ENCODE data around the gene CFAP69.

Gene CFAP69, protein sequence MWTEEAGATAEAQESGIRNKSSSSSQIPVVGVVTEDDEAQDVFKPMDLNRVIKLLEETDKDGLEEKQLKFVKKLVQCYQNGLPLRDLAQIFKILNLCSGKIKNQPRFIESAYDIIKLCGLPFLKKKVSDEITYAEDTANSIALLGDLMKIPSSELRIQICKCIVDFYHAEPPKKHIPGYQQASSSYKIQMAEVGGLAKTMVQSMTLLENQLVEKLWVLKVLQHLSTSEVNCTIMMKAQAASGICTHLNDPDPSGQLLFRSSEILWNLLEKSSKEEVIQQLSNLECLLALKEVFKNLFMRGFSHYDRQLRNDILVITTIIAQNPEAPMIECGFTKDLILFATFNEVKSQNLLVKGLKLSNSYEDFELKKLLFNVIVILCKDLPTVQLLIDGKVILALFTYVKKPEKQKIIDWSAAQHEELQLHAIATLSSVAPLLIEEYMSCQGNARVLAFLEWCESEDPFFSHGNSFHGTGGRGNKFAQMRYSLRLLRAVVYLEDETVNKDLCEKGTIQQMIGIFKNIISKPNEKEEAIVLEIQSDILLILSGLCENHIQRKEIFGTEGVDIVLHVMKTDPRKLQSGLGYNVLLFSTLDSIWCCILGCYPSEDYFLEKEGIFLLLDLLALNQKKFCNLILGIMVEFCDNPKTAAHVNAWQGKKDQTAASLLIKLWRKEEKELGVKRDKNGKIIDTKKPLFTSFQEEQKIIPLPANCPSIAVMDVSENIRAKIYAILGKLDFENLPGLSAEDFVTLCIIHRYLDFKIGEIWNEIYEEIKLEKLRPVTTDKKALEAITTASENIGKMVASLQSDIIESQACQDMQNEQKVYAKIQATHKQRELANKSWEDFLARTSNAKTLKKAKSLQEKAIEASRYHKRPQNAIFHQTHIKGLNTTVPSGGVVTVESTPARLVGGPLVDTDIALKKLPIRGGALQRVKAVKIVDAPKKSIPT

DNA sequence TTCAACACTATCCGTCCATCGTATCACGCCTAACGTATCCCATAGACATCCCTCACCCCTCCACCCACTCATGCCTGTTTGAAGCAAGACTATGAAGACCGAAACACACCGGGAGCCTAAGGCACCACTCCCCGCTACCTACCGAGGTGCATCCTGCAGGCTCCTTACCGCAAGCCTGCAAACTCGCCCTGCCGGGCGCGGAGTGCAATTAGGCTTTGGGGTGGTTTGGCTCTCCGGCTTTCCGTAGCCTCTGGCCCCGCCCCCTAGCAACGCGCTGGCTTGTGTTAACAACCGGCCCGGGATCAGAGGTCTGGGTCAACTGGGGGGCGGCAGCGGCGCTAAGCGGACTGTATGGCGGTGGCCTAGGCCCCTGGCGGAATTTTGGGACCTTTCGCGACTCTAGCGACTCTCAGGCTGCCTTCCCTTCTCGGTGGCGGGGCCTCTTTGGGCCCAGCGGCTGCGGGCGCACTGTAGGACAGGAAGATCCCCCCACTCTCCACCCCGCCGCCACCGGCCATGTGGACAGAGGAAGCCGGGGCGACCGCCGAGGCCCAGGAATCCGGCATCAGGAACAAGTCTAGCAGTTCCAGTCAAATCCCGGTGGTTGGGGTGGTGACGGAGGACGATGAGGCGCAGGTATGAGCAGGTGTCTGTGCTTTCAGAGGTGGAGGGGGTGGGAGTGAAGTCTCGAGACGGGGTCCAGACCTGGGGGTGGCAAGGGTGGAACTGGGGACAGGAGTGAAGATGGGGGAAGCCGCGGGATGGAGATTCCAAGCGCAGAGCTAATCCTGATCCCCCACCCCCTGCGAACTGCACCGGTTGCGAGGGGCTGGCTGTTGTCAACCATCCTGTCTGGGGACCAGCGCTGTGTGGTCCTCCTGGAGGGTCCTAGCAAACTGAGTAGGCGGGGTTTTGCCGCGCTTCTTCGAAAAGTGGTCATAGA, at the start of gene CFAP69:
Gene CFAP69 (plus strand): TSS at position 266 of the 943 bp plus-strand sequence. CDS start 251 bp downstream, at position 517.
- peak; percentile 86 for DNase-seq (ENCODE audit: low read depth)
- peak within 1 kb of the TSS; percentile 93 for H3K4me3 ChIP-seq (ENCODE audit: low read depth, low read length)
- TF ChIP-seq, protein P1, sequence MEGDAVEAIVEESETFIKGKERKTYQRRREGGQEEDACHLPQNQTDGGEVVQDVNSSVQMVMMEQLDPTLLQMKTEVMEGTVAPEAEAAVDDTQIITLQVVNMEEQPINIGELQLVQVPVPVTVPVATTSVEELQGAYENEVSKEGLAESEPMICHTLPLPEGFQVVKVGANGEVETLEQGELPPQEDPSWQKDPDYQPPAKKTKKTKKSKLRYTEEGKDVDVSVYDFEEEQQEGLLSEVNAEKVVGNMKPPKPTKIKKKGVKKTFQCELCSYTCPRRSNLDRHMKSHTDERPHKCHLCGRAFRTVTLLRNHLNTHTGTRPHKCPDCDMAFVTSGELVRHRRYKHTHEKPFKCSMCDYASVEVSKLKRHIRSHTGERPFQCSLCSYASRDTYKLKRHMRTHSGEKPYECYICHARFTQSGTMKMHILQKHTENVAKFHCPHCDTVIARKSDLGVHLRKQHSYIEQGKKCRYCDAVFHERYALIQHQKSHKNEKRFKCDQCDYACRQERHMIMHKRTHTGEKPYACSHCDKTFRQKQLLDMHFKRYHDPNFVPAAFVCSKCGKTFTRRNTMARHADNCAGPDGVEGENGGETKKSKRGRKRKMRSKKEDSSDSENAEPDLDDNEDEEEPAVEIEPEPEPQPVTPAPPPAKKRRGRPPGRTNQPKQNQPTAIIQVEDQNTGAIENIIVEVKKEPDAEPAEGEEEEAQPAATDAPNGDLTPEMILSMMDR (conservative IDR thresholded peaks at IDR 0.05; ENCODE audit: low read depth, low read length), result peak; percentile 58

DNA sequence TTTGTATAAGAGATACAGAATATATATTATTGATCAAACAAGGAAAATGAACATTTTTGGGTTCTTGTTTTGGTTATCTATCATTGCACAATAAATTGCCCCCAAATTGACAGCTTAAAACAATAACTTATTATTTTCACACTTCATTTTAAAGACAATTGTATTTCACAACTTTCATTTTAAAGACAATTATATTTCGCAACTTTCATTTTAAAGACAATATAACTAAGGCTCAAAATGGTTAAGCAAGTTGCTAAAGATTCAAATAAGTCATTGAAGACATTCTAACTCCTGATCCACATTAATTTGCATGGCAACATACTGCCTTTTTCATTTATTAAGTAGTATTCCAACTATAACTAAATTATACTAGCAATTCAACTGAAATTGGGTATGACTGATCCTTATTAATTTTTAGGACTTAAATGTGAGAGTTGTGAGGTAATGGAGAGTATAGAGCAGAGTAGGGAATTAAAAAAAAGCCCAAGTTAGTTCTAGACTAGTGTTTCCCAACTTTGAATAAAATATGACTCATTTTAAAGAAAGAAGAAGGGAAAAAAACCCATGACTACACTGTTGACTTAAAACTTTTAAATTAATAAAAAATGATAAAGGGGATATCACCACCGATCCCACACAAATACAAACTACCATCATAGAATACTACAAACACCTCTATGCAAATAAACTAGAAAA, 43.3 kb upstream of the CFAP69 start:
- no peak overlapping the region for H3K4me3 ChIP-seq (ENCODE audit: low read depth, low read length)
- TF ChIP-seq, protein P1 (conservative IDR thresholded peaks at IDR 0.05; ENCODE audit: low read depth, low read length), result no peak
- no peak for DNase-seq (ENCODE audit: low read depth)

DNA sequence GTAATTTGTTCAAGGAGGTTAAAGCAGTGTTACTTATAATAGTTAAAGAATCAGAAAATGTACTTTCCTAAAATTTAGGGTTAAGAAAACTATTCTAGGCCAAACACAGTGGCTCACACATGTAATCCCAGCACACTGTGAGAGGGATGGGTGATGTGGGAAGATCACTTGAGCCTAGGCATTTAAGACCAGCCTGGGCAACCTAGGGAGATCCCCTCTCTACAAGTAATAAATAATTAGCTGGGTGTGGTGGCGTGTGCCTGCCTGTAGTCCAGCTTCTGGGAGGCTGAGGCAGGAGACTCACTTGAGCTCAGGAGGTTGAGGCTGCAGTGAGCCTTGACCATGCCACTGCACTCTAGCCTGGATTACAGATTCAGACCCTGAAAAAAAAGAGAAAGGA, 37.0 kb upstream of the CFAP69 start:
- no peak for DNase-seq (ENCODE audit: low read depth)
- H3K4me3 ChIP-seq (ENCODE audit: low read depth, low read length), result no peak overlapping the region
- TF ChIP-seq, protein P1 (conservative IDR thresholded peaks at IDR 0.05; ENCODE audit: low read depth, low read length), result no peak

DNA sequence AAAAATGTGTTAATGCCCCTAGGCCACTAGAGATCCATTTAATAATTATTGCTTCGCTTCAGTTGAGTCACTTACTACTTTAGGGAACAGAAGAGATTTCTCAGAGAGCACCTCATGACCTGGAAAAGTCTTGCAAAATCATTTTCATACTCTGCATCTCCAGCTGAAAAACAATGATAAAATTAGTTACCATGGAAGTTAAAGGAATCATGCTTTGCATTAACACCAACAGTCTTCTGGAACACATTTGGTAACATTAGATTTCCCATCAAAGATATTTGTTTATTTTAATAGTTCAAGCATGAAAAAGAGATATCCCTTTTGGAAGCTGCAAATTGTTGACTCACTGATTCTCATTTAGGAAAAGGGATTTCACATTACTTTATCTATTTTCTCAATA, 35.2 kb upstream of the CFAP69 start:
- TF ChIP-seq, protein P1 (conservative IDR thresholded peaks at IDR 0.05; ENCODE audit: low read depth, low read length), result no peak
- H3K4me3 ChIP-seq (ENCODE audit: low read depth, low read length), result no peak overlapping the region
- DNase-seq (ENCODE audit: low read depth), result peak; percentile 55

DNA sequence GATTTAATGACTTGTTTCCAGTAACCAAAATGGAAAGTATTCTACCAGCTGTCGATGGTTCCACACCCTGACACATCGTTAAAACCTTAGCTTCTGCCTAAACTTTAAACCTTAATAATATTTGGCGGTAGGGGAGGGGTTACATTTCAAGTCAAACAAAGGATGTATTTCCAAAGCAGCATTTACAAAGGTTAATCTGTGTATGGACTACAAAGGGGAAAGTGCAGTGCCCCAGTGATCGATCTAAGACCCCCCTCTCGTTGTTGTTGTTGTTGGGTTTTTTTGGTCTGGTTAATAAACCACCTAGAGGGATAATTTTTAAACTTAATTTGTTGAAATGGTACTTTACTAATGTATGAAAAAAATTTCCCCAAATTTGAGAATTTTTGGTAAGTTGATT, 34.5 kb upstream of the CFAP69 start:
- TF ChIP-seq, protein P1 (conservative IDR thresholded peaks at IDR 0.05; ENCODE audit: low read depth, low read length), result no peak
- no peak overlapping the region for H3K4me3 ChIP-seq (ENCODE audit: low read depth, low read length)
- no peak for DNase-seq (ENCODE audit: low read depth)

DNA sequence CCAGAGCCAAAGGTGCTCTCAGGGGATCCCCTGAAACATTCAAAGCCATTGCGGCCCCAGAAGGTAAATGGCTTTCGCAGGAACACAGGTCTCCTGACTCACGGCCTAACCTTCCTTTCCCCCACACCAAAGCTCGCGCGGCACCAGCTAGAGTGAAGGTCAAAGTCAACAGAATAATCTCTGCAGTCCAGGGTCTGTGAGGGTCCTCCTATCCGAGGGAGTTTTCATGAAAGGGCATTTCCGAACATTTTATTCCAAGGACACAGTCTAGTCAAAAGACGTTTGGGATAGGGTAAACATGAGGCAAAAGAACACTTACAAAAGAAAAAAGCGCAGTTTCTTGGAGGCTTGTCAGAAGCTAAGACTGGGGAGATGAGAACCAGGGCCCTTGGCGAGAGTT, 34.0 kb upstream of the CFAP69 start:
- TF ChIP-seq, protein P1 (conservative IDR thresholded peaks at IDR 0.05; ENCODE audit: low read depth, low read length), result no peak
- peak overlapping the region; percentile 67 for H3K4me3 ChIP-seq (ENCODE audit: low read depth, low read length)
- no peak for DNase-seq (ENCODE audit: low read depth)

Data from choroid plexus epithelial cell (primary cell).